NCI-H2227 treated with DMSO at 0.1 percent for 48 hours (cell line): ENCODE data around the gene OR11L1.
A peak's percentile ranks its signal among the peaks of the same experiment; 100 is the strongest.

Experiments used
- DNase-seq: peaks from one replicate; lab custom pipeline; 2025; lab: John Stamatoyannopoulos, UW

Gene OR11L1

GRCh38 chr1:247841796-247842195 lies at the start of gene OR11L1:
TSS of gene OR11L1 (minus strand) at chr1:247841896. CDS start at chr1:247841896, 0 bp downstream.
- no peak for DNase-seq

GRCh38 chr1:247884797-247885413 lies 43.2 kb upstream of the OR11L1 start:
- DNase-seq = no peak

- no peak for DNase-seq
Measured at GRCh38 chr1:247883346-247883745, 41.6 kb upstream of the OR11L1 start.

- DNase-seq = no peak
Measured at GRCh38 chr1:247865416-247865815, 23.7 kb upstream of the OR11L1 start.

GRCh38 chr1:247864644-247865043 lies 22.9 kb upstream of the OR11L1 start:
- no peak for DNase-seq

GRCh38 chr1:247862756-247863155 lies 21.1 kb upstream of the OR11L1 start:
- no peak for DNase-seq

GRCh38 chr1:247857985-247858619 lies 16.4 kb upstream of the OR11L1 start:
- no peak for DNase-seq

- no peak for DNase-seq
Measured at GRCh38 chr1:247857069-247857984, 15.6 kb upstream of the OR11L1 start, which contains the start of gene TRIM58. TSS of gene TRIM58 (plus strand) at chr1:247857187. CDS start at chr1:247857247, 60 bp downstream.

- DNase-seq = no peak
Measured at GRCh38 chr1:247855911-247856310, 14.2 kb upstream of the OR11L1 start.

- no peak for DNase-seq
Measured at GRCh38 chr1:247854899-247855545, 13.3 kb upstream of the OR11L1 start.

- no peak for DNase-seq
Measured at GRCh38 chr1:247849616-247850015, 7.9 kb upstream of the OR11L1 start.

- no peak for DNase-seq
Measured at GRCh38 chr1:247848346-247848745, 6.7 kb upstream of the OR11L1 start.

- DNase-seq = no peak
Measured at GRCh38 chr1:247845693-247846017, 4.0 kb upstream of the OR11L1 start.

GRCh38 chr1:247845011-247845692 lies 3.5 kb upstream of the OR11L1 start:
- DNase-seq = no peak

- DNase-seq = no peak
Measured at GRCh38 chr1:247843411-247843810, 1.7 kb upstream of the OR11L1 start.

GRCh38 chr1:247840818-247841217 lies 878 bp downstream of the OR11L1 start:
- no peak for DNase-seq

GRCh38 chr1:247833601-247834000 lies 8.1 kb downstream of the OR11L1 start:
- no peak for DNase-seq

- no peak for DNase-seq
Measured at GRCh38 chr1:247829656-247830055, 12.0 kb downstream of the OR11L1 start.

- peak; percentile 1 for DNase-seq
Measured at GRCh38 chr1:247825362-247825761, 16.3 kb downstream of the OR11L1 start.

- DNase-seq = no peak
Measured at GRCh38 chr1:247824023-247824422, 17.7 kb downstream of the OR11L1 start, which contains the start of gene OR14A16. TSS of gene OR14A16 (minus strand) at chr1:247824119. CDS start at chr1:247815729, 8,390 bp downstream.

- DNase-seq = no peak
Measured at GRCh38 chr1:247822060-247822459, 19.6 kb downstream of the OR11L1 start.

- DNase-seq = no peak
Measured at GRCh38 chr1:247812637-247813036, 29.1 kb downstream of the OR11L1 start.
